K562 (cell line): ENCODE results near the gene SENP3. TPM values are rescaled to one million over a fixed set of nuclear protein-coding genes. Genes with fewer than 3 reads are reported as not detected.
A peak's percentile ranks its signal among the peaks of the same experiment; 100 is the strongest.

Source experiments
- ATAC-seq: fragments of 200-7000 bp; cut with Tn5 transposase; 3 replicates; pipeline ENCODE4 v1.9.1; 2020; ENCODE audit warnings: moderate library complexity
- BruUV-seq: library from RNA; stranded (reverse); fragments of 400-500 nt; replicated peaks from 2 replicates; lab custom pipeline; 2021; lab: Mats Ljungman, UMichigan
- CTCF ChIA-PET: fragments of 300-600 bp; formaldehyde crosslinking; extraction: SDS; loops from one replicate; lab custom pipeline; 2021; ENCODE audit warnings: low intra/inter-chr PET ratio; lab: Yijun Ruan, JAX
- POLR2A ChIA-PET: fragments of 300-600, 350-650 bp; sonication (Branson Sonifier 250); formaldehyde crosslinking; extraction: SDS; loops from one replicate; lab custom pipeline; 2021; ENCODE audit warnings: antibody characterized with exemption, inconsistent platforms; lab: Yijun Ruan, JAX
- DNase-seq, 4 experiments: peaks; one replicate each; pipeline versions ENCODE4 v3.0.0 to v3.0.0-alpha.2; 2011 to 2018; ENCODE audit warnings: low spot score in 3 of 4, mixed read lengths in 3 of 4; ENCODE audit errors: extremely low read depth in 1 of 4
- FAIRE-seq: peaks from 2 replicates; lab custom pipeline; 2011; peaks lifted over from hg19 to GRCh38; lab: Jason Lieb, UNC
- H2AFZ ChIP-seq: 2 replicates; pipeline ENCODE4 v1.6.0; 2011; ENCODE audit warnings: low read depth, low read length, control low read depth, inconsistent platforms
- H3K27ac ChIP-seq: fragments of 200-600 bp; 3 replicates; pipeline ENCODE4 v1.8.0; 2011; ENCODE audit warnings: low read depth, mild to moderate bottlenecking, control low read depth, inconsistent platforms, low read length, moderate library complexity, mixed read lengths; ENCODE audit errors: extremely low read depth
- H3K27me3 ChIP-seq, 2 experiments: fragments of 300-600 bp in 1 of 2; 2 replicates in 1 of 2; 3 replicates in 1 of 2; pipeline versions ENCODE4 v1.6.0 to v1.8.0; 2011; ENCODE audit warnings: inconsistent platforms in 2 of 2, low read length in 2 of 2, mild to moderate bottlenecking in 1 of 2, mixed read lengths in 1 of 2, moderate library complexity in 1 of 2; ENCODE audit not compliant: control insufficient read depth in 2 of 2, insufficient read depth in 2 of 2
- H3K36me3 ChIP-seq: fragments of 300-600 bp; 3 replicates; pipeline ENCODE4 v1.8.0; 2011; ENCODE audit warnings: mild to moderate bottlenecking, low read length, inconsistent platforms; ENCODE audit not compliant: control insufficient read depth, insufficient read depth
- H3K4me1 ChIP-seq, 2 experiments: fragments of 200-600 bp in 1 of 2; replicated peaks in 1 of 2; 2 replicates in 1 of 2; 3 replicates in 1 of 2; pipeline versions ENCODE4 v1.5.1 to v1.8.0; 2011; ENCODE audit warnings: inconsistent platforms in 2 of 2, low read length in 2 of 2, mild to moderate bottlenecking in 1 of 2, mixed read lengths in 1 of 2, moderate library complexity in 1 of 2; ENCODE audit not compliant: control insufficient read depth in 2 of 2, insufficient read depth in 2 of 2
- H3K4me2 ChIP-seq: 2 replicates; pipeline ENCODE4 v1.6.1; 2011; ENCODE audit warnings: low read length, control low read depth, inconsistent platforms, mixed read lengths; ENCODE audit not compliant: insufficient read depth
- H3K4me3 ChIP-seq: fragments of 200-600 bp; sonication (generic), shearing (Covaris generic); 2 replicates; pipeline ENCODE4 v1.5.1; 2016; ENCODE audit warnings: control low read depth, inconsistent platforms
- H3K79me2 ChIP-seq: fragments of 200-600 bp; 3 replicates; pipeline ENCODE4 v1.8.0; 2011; ENCODE audit warnings: low read length, inconsistent platforms; ENCODE audit not compliant: control insufficient read depth, insufficient read depth
- H3K9ac ChIP-seq, 2 experiments: 2 replicates each; pipeline versions ENCODE4 v1.6.0 to v1.6.1; 2011; ENCODE audit warnings: low read depth in 2 of 2, low read length in 2 of 2, control low read depth in 1 of 2, inconsistent platforms in 1 of 2, mild to moderate bottlenecking in 1 of 2, mixed read lengths in 1 of 2; ENCODE audit not compliant: insufficient read depth in 1 of 2
- H3K9me1 ChIP-seq: one replicate; pipeline ENCODE4 v1.6.0; 2011; ENCODE audit warnings: inconsistent platforms, mild to moderate bottlenecking, low read length, moderate library complexity; ENCODE audit not compliant: control insufficient read depth, insufficient read depth
- H3K9me3 ChIP-seq: replicated peaks from 2 replicates; pipeline ENCODE4 v1.5.1; 2011; ENCODE audit warnings: low read depth, low read length, inconsistent platforms; ENCODE audit not compliant: control insufficient read depth, insufficient read depth
- H4K20me1 ChIP-seq: replicated peaks from 2 replicates; pipeline ENCODE4 v1.6.1; 2011; ENCODE audit warnings: low read length, inconsistent platforms, mixed read lengths; ENCODE audit not compliant: control insufficient read depth, insufficient read depth
- GTF2A2 ChIP-seq: IDR thresholded peaks from 2 replicates; pipeline ENCODE4 v1.6.1; 2016; ENCODE audit warnings: mild to moderate bottlenecking, missing genetic modification characterization, missing compliant biosample characterization
- HIVEP1 ChIP-seq: fragments of 250-450 bp; sonication (Bioruptor Pico); IDR thresholded peaks from 2 replicates; pipeline ENCODE4 v1.4.0; 2020; ENCODE audit warnings: mild to moderate bottlenecking
- NCOA4 ChIP-seq: fragments of 450-650 bp; IDR thresholded peaks from 2 replicates; pipeline ENCODE4 v1.6.1; 2018; ENCODE audit warnings: mild to moderate bottlenecking; ENCODE audit not compliant: partially characterized antibody
- POLR2A ChIP-seq: fragments of 450-650 bp; conservative IDR thresholded peaks from 2 replicates; pipeline ENCODE4 v1.6.1; 2016
- RBFOX2 ChIP-seq: fragments of 200-400 bp; formaldehyde crosslinking; IDR thresholded peaks from 2 replicates; pipeline ENCODE4 v1.6.1; 2017; ENCODE audit warnings: low read depth, mild to moderate bottlenecking, low read length, moderate library complexity
- SUPT5H ChIP-seq: fragments of 450-650 bp; IDR thresholded peaks from 2 replicates; pipeline ENCODE4 v1.6.1; 2016
- ZBTB33 ChIP-seq: sonication (generic); formaldehyde crosslinking; IDR thresholded peaks from 2 replicates; pipeline ENCODE4 v1.8.1; 2023; ENCODE audit warnings: mild to moderate bottlenecking, missing genetic modification reagents
- WGBS: fragments of 100-300 bp; shearing (Covaris generic); methylation state at CpG from one replicate; pipeline ENCODE4 v1.1.6; 2016; ENCODE audit warnings: low coverage, mixed read lengths; ENCODE audit not compliant: insufficient coverage; ENCODE audit errors: missing lambda C conversion rate; 5-methylcytosine and 5-hydroxymethylcytosine counted together
- in situ Hi-C: fragments of 300-500 bp; cut with MboI; formaldehyde crosslinking; loops from 4 replicates; pipeline ENCODE4 v1.15.0; 2018; ENCODE audit warnings: inconsistent platforms, mixed read lengths
- intact Hi-C: fragments of 100-400 bp; cut with micrococcal nuclease; formaldehyde crosslinking; loops from 2 replicates; pipeline ENCODE4 v1.14.2; 2022
- polyA plus RNA-seq, 8 experiments: library from polyadenylated mRNA; depleted of rRNA in 4 of 8; stranded (reverse) in 5 of 8; unstranded in 3 of 8; fragments of >200 nt; fragmentation: Nextera tagmentation in 2 of 8; fragmentation: Illumina TruSeq in 1 of 8; extraction: Ambion mirVana in 2 of 8; extraction: Trizol in 1 of 8; gene quantifications; 2 replicates each; pipeline versions ENCODE4 v1.2.1 to v1.2.3, GENCODE V29; 2011 to 2014; ENCODE audit warnings: inconsistent platforms in 1 of 8, missing spikeins in 1 of 8
- total RNA-seq, 7 experiments: library from RNA; depleted of rRNA in 6 of 7; stranded (reverse); fragments of >200 nt in 6 of 7; fragmentation: Illumina TruSeq in 2 of 7; extraction: Trizol in 2 of 7; gene quantifications; 2 replicates each; pipeline versions ENCODE4 v1.2.1 to v1.2.3, GENCODE V29; 2011 to 2021; ENCODE audit warnings: low replicate concordance in 1 of 7

SENP3 gene
- total and polyA plus RNA-seq, 9 of the 15 experiments (the other 6 are each of a cell fraction or from before 2014, with no cell fraction given), result 0.63 to 102 (median 78.8) TPM

- intact Hi-C loops, result no loop called here
Measured at GRCh38 chr17:7577327-7578199, 15.8 kb downstream of the SENP3 start.

More at GRCh38 chr17:7577327-7578199, 15.8 kb downstream of the SENP3 start:
- H3K9ac ChIP-seq, result no peak overlapping the region
- ChIA-PET POLR2A (interaction anchor here (0.6 to 1.0 kb wide), 2 partner anchors 64 to 109 kb away, joined by 3 to 4 read pairs; no protein-coding TSS in a partner anchor), CTCF (no interaction called here)
- H4K20me1 ChIP-seq, result peaks cover 43% of the 10 kb centered on the region
- ATAC-seq, result no peak
- BruUV-seq, result no TSS peak
- peaks cover 44 to 49% of the 10 kb centered on the region in 2 experiments for H3K4me1 ChIP-seq
- no peak overlapping the region for H2AFZ ChIP-seq
- no peaks in the 10 kb centered on the region for H3K9me3 ChIP-seq
- H3K4me2 ChIP-seq, result no peak overlapping the region
- in situ Hi-C loops, result no loop called here
- H3K79me2 ChIP-seq, result peaks cover 84% of the 10 kb centered on the region
- WGBS, result 65% methylated on average over 10 of the region's 17 CpGs
- H3K4me3 ChIP-seq, result no peak overlapping the region
- TF ChIP-seq NCOA4 (no peak), GTF2A2 (no peak), POLR2A (peak; percentile 19; the same call in 1 of the 2 replicates), ZBTB33 (CRISPR knock-in tag) (no peak), SUPT5H (peak; percentile 36; the same call in 1 of the 2 replicates), RBFOX2 (peak; percentile 42), HIVEP1 (CRISPR knock-in tag) (no peak)
- peaks cover 64% of the 10 kb centered on the region for H3K36me3 ChIP-seq
- no peak for DNase-seq
- no peak overlapping the region for H3K27ac ChIP-seq
- H3K9me1 ChIP-seq, result peaks cover 9% of the 10 kb centered on the region
- H3K27me3 ChIP-seq, result no peaks in the 10 kb centered on the region
- FAIRE-seq, result no peak
